ENCODE measurements around the gene GMPPB.
"Not testable (repeated sequence)": the region's sequence is repeated elsewhere in the genome, so short reads cannot be mapped to it uniquely, and the experiment has no call there.

The GMPPB gene

DNA sequence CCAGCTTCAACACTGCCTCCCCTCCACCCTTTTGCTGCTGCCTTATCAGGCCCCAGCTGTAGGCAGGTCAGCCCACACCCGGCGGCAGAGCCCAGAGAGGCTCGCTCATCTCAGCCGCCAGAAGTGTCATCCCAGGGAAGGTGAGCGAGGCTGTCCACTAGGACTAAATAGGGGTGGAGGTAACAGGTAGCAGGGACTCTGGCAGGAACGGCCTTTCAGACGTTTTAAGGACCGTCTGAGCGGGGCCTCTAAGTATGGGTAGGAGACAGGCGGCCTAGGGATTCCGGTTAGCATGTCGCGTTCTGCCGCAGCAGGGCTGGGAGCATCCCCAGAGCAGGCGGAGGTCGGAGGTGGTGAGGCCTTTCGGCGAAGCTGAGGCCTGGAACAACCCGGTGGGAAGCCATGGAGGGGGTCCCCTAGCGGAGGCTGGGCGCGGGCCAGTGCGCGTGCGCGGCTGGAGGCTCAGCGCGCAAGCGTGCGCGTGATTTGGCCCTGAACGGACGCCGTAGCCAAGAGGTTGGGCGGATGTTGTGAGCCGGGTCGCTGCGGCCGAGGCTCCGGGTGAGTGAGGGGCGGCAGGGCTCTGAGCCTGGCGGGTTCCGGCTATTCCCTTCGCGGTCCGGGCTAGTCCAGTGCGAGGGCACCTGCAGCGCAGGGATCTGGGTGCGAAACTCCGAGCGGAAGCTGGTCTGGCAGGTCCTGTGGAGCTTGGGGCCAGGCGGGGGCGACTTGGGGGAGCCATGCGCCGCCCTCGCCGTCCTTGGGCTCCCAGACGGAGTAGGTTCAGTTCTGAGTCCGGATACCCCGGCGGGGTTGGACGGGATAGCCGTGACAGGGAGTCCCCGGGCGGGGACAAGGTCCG lies 34.5 kb downstream of the GMPPB start, which contains the start of the genes MST1 and RNF123:
TSS of gene MST1 (minus strand) at position 429 of the 862 bp plus-strand sequence. CDS start 783 bp downstream, outside the sequence.
TSS of gene RNF123 (plus strand) at position 512 of the 862 bp plus-strand sequence. CDS start 1,609 bp downstream, outside the sequence.
- DNase-seq: peak; percentile 94

DNA sequence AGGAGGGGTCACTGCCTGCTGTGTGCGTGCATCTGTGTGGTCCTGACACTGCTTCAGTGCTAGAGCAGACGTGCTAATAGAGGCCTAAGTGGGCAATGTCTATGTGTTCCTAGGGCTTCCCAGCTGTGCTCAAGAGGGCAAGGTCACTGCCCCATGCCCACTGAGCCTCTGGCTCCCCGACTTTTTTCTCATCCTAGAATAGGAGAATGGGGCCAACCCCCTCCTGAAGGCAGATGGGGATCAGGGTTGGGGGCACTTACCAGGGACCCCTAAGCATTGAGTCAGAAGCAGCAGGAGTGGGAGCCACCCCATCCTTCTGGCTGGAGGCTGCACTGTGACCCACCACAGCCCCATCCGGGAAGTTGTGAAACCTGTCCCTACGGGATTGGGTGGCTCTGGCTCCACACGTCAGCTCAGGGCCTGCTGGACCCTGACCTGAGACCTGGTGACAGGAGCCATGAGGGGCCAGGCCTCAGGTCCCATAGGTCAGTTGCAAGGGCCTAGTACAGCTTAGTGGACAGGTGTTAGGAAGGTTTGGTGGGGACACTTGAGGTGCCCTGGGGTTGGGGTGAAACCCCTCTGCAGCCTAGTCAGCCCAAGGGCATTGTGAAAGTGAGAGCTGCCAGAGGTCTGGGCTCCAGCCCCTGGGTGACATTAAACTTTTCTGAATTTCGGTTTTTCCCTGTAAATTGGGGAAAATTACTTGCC lies 35.3 kb downstream of the GMPPB start:
- DNase-seq: not testable (repeated sequence)

DNA sequence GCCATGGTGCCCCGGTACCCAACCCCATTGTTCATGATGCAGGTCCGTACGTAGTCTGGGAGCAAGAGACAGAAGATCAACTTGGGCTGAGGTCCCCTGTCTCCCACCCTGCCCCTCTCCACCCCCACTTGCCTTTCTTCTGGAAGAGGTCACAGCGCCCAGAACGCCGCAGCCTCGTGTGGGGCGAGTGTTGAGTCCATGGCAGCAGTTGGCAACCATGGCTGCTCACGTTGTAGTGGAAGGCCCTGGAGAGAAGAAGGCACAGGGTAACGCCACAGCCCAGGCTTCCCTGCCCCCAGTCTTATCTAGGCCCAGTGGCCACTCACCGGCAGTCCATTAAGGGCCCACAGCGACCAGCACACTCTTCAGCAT lies 36.3 kb downstream of the GMPPB start:
- DNase-seq: not testable (repeated sequence)

DNA sequence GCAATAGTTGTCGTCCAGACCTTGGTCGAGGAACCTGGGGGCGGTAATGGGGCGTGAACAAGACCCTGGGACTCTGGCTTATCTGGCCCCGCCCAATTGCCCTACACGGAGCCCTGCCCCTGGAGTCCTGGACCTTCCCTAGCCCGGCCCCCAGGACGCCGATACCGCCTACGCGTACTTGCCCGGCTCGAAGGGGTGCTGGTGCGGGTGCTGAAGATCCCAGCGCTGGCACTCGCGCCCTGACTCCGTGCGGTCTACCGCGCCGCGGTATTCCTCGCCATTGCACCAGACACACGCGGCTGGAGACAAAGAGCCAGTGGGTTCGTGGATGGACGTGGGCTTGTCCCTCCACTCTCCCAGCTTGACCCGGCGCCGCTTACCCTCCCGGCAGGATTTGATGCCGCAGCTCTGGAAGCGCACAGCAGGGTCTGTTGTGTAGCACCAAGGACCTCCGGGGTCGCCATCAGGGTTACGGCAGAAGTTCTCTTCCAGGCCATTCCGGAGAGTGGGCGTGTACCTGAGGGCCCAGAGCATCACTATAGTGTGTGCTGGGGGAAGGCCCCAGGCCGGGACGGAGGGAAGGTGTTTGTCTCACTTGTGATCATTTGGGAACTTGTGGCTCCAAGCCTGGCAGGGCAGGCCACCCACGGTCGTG lies 36.9 kb downstream of the GMPPB start:
- DNase-seq: not testable (repeated sequence)

DNA sequence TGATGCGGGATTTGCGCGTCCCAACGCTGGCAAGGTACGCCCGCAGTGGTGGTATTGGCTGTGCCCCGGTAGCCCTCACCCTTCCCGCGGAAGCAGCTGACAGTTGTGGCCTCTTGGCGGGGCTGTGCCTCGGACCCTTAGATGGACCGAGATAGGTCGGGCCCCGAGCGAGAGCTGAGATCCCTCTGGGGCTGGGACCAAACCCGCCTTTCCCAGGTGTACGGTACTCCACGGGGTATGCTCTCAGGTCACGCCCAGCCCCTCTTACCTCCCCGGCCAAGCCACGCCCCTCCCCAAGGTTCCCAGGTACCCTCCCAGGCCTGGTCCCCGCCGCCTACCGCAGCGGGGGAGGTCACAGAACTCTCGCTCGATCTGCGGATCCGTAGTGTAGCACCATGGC lies 37.4 kb downstream of the GMPPB start:
- not testable (repeated sequence) for DNase-seq

DNA sequence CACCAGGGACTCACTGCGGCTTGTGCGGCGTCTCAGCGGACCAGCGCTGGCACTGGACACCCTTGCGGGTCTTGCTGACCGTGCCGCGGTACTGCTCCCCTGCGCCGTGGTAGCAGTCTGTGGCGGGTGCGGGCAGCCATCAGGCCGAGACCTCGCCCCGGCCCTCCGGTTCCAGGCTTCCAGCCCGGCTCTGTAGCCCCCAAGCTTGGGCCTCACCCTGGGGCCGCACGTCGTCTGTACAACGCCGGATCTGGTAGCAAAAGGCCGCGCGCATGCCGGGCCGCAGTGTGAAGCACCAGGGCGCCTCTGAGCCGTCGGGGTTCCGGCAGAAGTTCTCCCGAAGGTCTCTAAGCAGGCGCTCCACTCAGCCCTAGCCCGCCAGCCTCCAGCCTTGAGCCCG lies 37.9 kb downstream of the GMPPB start:
- not testable (repeated sequence) for DNase-seq

DNA sequence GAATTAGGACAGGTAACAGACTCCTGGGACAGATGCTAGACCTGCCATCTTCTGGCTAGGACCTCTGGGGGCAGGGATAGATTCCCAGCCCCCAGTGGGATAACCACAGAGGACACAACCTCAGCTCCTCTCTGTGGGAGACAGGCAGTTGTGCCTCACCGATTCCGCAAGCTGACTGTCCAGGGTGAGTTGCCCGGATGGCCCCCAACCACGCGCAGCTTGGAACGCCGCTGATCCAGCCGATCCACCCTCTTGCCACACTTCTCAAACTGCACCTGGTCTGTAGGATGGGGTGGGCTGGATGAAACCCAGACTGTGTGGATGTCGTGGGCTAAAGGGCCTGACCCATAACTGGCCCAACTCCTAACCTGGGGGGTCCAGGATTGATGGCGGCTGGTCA lies 38.6 kb downstream of the GMPPB start:
- not testable (repeated sequence) for DNase-seq

DNA sequence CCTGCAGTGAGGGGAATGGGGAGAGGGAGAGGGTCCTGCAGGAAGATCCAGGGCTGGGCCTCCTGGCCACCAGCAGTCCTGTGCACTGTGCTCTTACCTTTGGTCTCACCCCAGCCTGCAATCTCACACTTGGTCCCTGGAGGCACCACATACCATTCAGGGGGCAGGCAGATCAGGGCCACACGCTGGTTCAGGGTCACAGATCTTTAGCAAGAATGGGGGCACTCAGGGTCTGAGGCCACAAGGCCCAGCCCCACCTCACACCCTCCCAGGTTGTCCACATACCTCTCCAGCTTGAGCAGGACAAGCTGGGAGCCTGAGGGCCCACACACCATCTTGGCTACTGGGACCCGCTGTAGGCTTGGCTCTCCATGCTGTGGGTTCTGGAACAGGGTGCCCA lies 39.3 kb downstream of the GMPPB start:
- DNase-seq: not testable (repeated sequence)

DNA sequence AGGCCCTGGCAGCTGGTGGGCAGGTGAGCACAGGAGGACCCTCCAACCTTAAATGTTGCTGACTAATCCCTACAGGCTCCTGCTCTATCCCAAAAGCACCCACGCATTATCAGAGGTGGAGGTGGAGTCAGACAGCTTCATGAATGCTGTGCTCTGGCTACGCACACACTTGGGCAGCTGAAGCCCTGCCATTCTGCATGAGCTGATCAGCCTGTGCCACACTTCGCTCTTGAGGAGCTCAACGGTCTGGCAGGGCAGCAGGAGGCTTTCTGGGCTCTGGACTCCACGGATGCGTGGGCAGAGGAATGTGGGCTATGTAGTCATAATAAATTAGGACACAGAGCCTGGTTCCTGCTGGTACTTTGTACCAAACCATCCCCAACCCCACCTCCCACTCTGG lies 40.6 kb downstream of the GMPPB start:
- DNase-seq: no peak

DNA sequence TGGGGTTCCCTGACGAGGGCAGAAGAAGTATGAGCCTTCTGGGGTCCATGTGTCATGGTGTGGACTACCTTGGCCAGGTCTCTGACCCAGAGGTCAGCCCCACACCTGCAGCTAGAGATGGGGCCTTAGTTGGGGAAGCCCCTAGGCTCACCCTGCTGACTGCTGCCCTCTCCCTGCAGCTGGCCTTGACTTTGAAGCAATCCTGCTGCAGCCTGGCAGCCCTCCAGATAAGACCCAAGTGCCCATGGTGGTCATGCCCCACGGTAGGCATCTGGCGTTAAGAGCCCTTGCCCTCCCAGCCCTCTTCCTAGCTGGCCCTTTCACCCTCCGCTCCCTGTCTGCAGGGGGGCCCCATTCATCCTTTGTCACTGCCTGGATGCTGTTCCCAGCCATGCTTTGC lies 42.2 kb downstream of the GMPPB start:
- no peak for DNase-seq

DNA sequence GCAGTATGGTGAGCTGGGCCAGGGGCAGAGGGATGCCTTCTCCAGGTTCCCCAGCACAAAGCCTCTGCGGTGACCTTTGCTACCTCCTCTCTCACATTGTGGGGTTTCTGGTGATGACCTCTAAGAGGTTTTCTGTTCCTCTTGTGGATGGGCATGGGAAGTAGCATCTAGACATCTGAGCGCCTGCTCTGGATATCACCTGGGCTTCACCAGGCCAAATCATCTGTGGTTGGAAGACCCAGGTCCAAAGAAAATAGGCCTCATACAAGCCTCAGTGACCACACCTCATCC lies 42.6 kb downstream of the GMPPB start:
- no peak for DNase-seq

DNA sequence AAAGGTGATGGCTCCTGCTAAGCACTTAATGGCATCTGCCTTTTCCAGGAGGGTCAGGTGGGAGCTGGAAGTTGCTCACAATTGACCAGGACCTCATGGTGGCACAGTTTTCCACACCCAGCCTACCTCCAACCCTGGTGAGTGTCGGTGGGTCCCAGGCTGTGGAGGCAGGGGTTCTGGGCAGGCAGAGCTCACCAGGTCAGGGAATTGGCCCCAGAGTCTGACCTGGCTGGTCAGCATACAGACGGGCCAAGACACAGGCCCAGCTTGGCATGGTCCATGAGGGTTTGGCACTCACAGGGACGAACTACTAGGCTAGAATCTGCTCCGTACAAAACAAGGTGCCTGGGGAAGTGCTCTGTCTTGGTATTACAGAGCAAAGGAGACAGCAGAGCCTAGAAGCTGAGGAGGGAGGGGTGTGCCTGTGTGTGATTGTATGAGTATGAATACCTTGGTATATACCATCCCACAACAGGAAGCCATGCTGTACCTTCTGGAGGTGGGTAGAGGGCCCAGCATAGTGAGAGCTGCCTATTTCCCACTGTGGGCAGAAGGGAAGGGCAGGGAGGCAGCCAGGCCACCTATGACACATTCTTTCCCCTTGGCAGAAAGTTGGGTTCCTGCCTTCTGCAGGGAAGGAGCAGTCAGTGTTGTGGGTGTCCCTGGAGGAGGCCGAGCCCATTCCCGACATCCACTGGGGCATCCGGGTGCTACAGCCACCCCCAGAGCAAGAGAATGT lies 43.1 kb downstream of the GMPPB start:
- DNase-seq: no peak

DNA sequence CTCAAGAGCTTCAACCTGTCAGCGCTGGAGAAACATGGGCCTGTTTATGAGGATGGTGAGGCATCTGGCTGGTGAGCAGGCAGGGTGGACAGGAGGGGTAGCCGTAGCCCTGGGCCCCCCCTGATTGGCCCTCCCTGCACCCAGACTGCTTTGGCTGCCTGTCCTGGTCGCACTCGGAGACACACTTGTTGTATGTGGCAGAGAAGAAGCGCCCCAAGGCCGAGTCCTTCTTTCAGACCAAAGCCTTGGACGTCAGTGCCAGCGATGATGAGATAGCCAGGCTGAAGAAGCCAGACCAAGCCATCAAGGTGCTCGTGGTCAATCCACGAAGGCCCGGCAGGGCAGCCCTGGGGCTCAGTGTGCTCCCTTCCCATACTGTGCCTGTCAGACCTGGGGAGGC lies 47.8 kb downstream of the GMPPB start:
- DNase-seq: no peak

DNA sequence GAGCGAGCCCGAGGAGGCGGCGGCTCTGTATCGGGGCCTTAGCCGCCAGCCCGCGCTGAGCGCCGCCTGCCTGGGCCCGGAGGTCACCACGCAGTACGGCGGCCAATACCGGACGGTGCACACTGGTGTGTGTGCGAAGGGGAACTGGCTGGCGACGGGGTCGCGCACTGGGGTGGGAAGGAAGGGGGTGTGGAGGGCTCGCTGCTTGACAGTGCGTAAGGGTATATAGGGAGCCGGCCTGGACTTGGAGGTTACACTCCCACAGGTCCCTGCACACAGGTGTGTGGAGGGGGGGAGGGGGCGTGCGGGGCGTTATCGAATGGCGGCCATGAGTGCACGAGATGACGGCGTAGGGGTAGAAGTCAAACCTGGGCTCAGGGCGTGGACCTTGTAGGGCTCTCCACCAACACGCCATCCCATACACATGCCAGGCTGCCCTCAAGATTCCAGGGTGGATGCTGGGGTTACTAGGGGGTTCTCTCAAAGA lies 49.2 kb downstream of the GMPPB start:
- no peak for DNase-seq

DNA sequence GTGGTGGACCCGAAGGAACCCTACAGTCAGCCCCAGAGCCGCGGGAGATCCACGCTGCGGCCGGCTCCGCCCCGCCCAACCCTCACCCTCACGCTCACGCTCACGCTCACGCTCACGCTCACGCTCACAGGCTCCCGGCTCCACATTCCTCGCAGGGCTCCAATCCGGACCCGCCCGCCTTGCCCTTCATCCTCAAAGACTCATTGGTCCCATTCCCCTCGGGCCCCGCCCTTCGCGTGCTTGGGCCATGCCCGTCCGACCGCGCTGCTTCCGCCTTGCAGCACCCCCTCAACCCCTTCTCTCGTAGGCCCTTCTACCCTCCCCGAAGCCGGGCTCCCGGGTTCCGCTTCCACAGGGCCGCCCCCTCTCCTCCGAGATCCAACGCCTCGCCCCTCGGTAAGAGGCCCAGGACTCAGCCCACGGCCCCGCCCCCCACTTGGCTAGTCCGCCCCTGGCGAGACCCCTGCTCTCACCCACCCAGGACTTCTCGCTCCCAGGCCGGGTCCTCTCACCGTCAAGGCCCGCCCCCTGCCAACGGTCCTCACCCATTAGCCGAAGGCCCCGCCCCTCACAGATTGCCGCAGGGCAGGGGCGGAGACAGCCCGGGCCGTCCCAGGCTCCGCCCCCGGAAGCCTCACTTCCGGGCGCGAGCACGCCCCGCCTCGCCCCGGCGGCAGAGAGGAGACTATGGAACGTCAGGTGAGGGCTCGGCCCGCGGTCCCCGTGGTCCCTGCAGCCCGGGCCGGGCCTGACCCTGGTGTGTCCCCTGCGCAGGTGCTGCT lies 49.8 kb downstream of the GMPPB start, which contains the start of gene APEH:
TSS of gene APEH (plus strand) at position 637 of the 782 bp plus-strand sequence. CDS start at position 688, 51 bp downstream.
- peak; percentile 96 for DNase-seq

DNA sequence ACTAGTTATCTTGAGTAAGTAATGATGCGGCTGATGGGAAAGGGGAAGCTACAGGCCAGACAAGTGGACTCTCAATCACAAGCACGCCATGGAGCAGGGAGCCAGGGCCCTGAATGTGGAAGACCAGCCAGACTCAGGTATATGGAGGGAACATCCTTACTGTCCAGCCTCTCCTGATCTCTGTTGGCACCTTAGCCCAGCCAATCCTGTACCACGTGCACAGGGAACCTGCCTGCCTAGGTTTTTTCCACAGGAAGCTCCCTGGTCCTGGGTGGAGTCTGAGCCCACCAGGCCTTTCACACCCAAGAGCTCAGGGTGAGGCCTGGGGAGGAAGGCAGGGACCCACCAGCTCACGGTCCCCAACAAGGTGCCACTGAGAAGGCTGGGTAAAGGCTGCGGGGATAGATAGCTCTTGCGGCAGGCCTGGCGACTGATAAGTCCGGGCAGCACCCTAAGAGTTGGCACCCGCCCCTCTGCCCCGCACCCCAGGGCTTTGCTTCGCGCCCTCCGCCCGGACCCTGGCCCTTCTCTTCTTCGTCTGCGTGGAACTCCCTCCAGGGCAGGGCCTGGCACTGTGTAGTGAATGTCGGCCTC lies 50.5 kb downstream of the GMPPB start:
- DNase-seq: no peak

DNA sequence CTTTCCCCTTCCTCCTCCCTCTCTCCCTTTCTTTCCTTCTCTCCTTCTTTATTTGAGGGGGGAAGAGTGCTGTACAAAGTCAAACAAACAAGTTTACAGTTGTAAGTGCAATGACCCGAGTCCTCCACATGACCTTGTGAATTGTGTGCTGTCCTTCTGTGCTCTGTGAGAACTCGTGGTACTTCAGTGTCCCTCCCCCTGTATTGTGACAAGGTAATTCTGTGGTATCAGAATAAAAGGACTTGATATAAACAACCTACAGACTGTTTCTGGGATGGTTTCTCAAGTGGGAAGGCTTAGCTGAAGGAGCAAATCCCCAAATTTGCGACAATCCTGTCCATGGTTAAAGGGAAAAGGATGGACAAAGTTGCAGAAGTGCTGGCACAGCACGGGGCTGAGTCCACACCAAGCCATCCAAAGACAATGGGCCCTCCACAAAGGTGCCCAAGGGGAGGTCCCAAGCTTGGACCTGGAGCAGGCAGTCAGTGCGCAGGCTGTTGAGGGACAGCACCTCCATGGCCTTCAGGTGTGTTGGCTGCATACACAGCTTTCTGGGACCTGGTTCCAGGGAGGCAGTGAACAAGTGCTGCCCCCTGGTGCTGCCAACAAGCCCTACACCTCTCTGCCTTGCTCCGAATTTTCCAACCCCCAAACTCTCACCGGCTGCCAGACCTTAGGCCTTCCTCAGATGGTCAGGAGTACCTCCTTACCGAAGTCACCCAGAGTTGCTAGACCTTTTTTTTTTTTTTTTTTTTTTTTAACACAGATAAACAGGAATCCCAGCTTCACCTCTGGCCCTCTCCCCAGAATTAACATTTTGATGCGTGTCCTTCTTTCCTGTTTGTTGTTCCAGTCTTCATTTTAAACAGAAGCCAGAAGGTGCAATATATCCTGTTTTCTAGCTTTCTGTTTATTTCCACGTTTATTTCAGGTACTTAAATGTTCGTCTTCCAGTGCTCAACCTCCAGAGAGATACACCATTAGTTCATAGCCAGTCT lies 52.2 kb downstream of the GMPPB start:
- peak; percentile 67 for DNase-seq

DNA sequence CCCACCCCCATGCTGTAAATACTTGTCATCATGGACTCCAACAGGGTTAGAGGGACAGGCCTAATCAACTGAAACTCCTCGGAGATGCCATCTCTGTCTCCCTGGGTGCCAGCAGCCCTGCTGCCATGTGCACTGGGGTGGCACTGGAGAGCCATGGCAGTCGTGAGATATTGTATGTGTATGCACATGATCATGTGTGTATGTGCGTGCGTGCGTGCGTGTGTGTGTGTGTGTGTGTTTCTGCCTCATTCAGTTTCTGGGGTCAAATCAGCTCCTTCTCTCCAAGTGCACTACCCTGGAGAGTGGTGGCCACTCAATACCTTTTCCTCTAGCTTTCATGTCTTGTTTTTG lies 52.8 kb downstream of the GMPPB start:
- no peak for DNase-seq

Data from right hindlimb (tissue), 1 donor.